K562 (cell line): ENCODE data around the gene TFCP2. TPM values are rescaled to one million over a fixed set of nuclear protein-coding genes. Genes with fewer than 3 reads are reported as not detected.

ENCODE experiments used
- CLOCK ChIP-seq: fragments of 250-450 bp; sonication (Bioruptor Pico); IDR thresholded peaks from 2 replicates; pipeline ENCODE4 v1.4.0; 2020; ENCODE audit warnings: mild to moderate bottlenecking, moderate library complexity, borderline replicate concordance
- DEAF1 ChIP-seq: fragments of 450-650 bp; formaldehyde crosslinking; IDR thresholded peaks from 2 replicates; pipeline ENCODE4 v1.4.0; 2020; ENCODE audit warnings: mild to moderate bottlenecking, moderate library complexity
- E2F4 ChIP-seq: sonication (generic); formaldehyde crosslinking; IDR thresholded peaks from 2 replicates; pipeline ENCODE4 v1.8.0; 2022; ENCODE audit warnings: mild to moderate bottlenecking, low read depth, missing genetic modification reagents
- GABPB1 ChIP-seq: sonication (generic); formaldehyde crosslinking; IDR thresholded peaks from 2 replicates; pipeline ENCODE4 v1.8.0; 2022; ENCODE audit warnings: mild to moderate bottlenecking, missing genetic modification reagents
- GTF2E2 ChIP-seq: fragments of 200-800 bp; sonication (Bioruptor generic); IDR thresholded peaks from 2 replicates; pipeline ENCODE4 v1.6.1; 2016; ENCODE audit warnings: missing genetic modification characterization, missing compliant biosample characterization
- MAZ ChIP-seq, 2 experiments: fragments of 450-650 bp in 1 of 2; sonication (generic) in 1 of 2; formaldehyde crosslinking; IDR thresholded peaks in 1 of 2; conservative IDR thresholded peaks in 1 of 2; 2 replicates each; pipeline versions ENCODE4 v1.4.0 to v1.5.0; 2020; ENCODE audit warnings: mild to moderate bottlenecking in 1 of 2, missing genetic modification reagents in 1 of 2
- MLX ChIP-seq, 2 experiments: fragments of 450-650 bp in 1 of 2; sonication (generic) in 1 of 2; formaldehyde crosslinking; conservative IDR thresholded peaks; 2 replicates each; pipeline versions ENCODE4 v1.4.0 to v1.8.1; 2020 to 2022; ENCODE audit warnings: mild to moderate bottlenecking in 1 of 2, missing genetic modification reagents in 1 of 2
- MTA1 ChIP-seq: fragments of 450-650 bp; IDR thresholded peaks from 2 replicates; pipeline ENCODE4 v1.6.1; 2017; ENCODE audit warnings: borderline replicate concordance
- POU5F1 ChIP-seq: fragments of 150-350 bp; IDR thresholded peaks from 2 replicates; pipeline ENCODE4 v1.6.1; 2014; ENCODE audit warnings: borderline replicate concordance, low read length, low read depth, mild to moderate bottlenecking; ENCODE audit not compliant: partially characterized antibody
- RAD21 ChIP-seq, 2 experiments: fragments of 250-450 bp in 1 of 2; fragments of 450-650 bp in 1 of 2; sonication (Bioruptor Pico) in 1 of 2; formaldehyde crosslinking in 1 of 2; IDR thresholded peaks in 1 of 2; conservative IDR thresholded peaks in 1 of 2; 2 replicates each; pipeline versions ENCODE4 v1.4.0 to v1.8.0; 2020 to 2022; ENCODE audit warnings: mild to moderate bottlenecking in 2 of 2, moderate library complexity in 1 of 2
- TCF3 ChIP-seq: sonication (generic); formaldehyde crosslinking; IDR thresholded peaks from 2 replicates; pipeline ENCODE4 v1.4.0; 2020; ENCODE audit warnings: mild to moderate bottlenecking, missing genetic modification reagents
- VEZF1 ChIP-seq: fragments of 200-800 bp; sonication (Bioruptor generic); IDR thresholded peaks from 2 replicates; pipeline ENCODE4 v1.6.1; 2017; ENCODE audit warnings: missing genetic modification characterization, missing compliant biosample characterization
- YBX1 ChIP-seq: fragments of 450-650 bp; IDR thresholded peaks from 2 replicates; pipeline ENCODE4 v1.7.1; 2016; ENCODE audit warnings: mild to moderate bottlenecking
- ZNF780A ChIP-seq: fragments of 250-450 bp; sonication (Bioruptor Pico); IDR thresholded peaks from 2 replicates; pipeline ENCODE4 v1.5.0; 2021; ENCODE audit warnings: mild to moderate bottlenecking
- polyA plus RNA-seq, 8 experiments: library from polyadenylated mRNA; depleted of rRNA in 4 of 8; stranded (reverse) in 5 of 8; unstranded in 3 of 8; fragments of >200 nt; fragmentation: Nextera tagmentation in 2 of 8; fragmentation: Illumina TruSeq in 1 of 8; extraction: Ambion mirVana in 2 of 8; extraction: Trizol in 1 of 8; gene quantifications; 2 replicates each; pipeline versions ENCODE4 v1.2.1 to v1.2.3, GENCODE V29; 2011 to 2014; ENCODE audit warnings: inconsistent platforms in 1 of 8, missing spikeins in 1 of 8
- total RNA-seq, 7 experiments: library from RNA; depleted of rRNA in 6 of 7; stranded (reverse); fragments of >200 nt in 6 of 7; fragmentation: Illumina TruSeq in 2 of 7; extraction: Trizol in 2 of 7; gene quantifications; 2 replicates each; pipeline versions ENCODE4 v1.2.1 to v1.2.3, GENCODE V29; 2011 to 2021; ENCODE audit warnings: low replicate concordance in 1 of 7

The TFCP2 gene
- total and polyA plus RNA-seq, 9 of the 15 experiments (the other 6 are each of a cell fraction or from before 2014, with no cell fraction given), result 8.0 to 38.9 (median 19.3) TPM

- TF ChIP-seq CLOCK (CRISPR knock-in tag) (no peak), TCF3 (CRISPR knock-in tag) (0 out of 2 replicates have a peak, but pooled peaks have one; percentile 7), VEZF1 (CRISPR knock-in tag) (peak; percentile 45), GTF2E2 (tag) (peak; percentile 92; the same call in 1 of the 2 replicates), E2F4 (CRISPR knock-in tag) (no peak), POU5F1 (no peak), ZNF780A (CRISPR knock-in tag) (no peak), YBX1 (no peak), GABPB1 (CRISPR knock-in tag) (peak; percentile 87), DEAF1 (CRISPR knock-in tag) (peak; percentile 68), MTA1 (peak; percentile 76; the same call in 1 of the 2 replicates), MLX (CRISPR knock-in tag; conservative IDR thresholded peaks at IDR 0.05) (no peak), RAD21 (CRISPR knock-in tag; conservative IDR thresholded peaks at IDR 0.05 in 1 of 2, IDR thresholded peaks at IDR 0.05 in 1 of 2) (peak; percentile 81 to 84), MAZ (CRISPR knock-in tag; conservative IDR thresholded peaks at IDR 0.05 in 1 of 2, IDR thresholded peaks at IDR 0.05 in 1 of 2) (peak; percentile 79 to 82)
Measured at GRCh38 chr12:51047655-51048540, 125.0 kb downstream of the TFCP2 start, which contains the start of gene LETMD1 (continued).
